HG03469 (cell line): ENCODE measurements around the gene VPS26B.

Experiments used
- ATAC-seq: cut with Tn5 transposase; IDR thresholded peaks from one replicate; pipeline ENCODE4 v1.9.1; 2021; ENCODE audit warnings: mild to moderate bottlenecking, moderate library complexity, moderate number of reproducible peaks; ENCODE audit not compliant: unreplicated experiment

The VPS26B gene

GRCh38 chr11:134231958-134232659 is 7.6 kb downstream of the VPS26B start:
- ATAC-seq = no peak

DNA sequence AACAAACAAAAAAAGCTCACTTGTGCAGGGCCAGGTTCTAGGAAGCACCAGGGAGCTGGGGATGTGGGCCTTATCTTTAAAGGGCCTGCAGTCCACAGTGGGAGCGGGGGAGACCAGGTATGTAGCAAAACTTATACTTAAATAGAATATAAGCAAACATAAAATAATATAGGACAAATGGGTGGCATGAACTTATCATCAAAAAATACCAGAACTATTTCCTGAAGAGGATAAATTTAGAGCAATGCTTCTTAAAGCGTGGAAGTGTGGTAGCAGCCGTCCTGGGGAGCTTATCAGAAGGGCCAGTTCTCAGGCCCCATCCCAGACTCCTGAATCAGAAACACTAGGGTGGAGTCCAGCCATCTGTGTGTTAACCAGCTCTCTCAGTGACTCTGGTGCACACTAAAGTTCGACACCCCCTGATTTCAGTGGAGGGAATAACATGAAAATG is 9.3 kb downstream of the VPS26B start:
- ATAC-seq = no peak

GRCh38 chr11:134235399-134235798 is 10.9 kb downstream of the VPS26B start:
- no peak for ATAC-seq

DNA sequence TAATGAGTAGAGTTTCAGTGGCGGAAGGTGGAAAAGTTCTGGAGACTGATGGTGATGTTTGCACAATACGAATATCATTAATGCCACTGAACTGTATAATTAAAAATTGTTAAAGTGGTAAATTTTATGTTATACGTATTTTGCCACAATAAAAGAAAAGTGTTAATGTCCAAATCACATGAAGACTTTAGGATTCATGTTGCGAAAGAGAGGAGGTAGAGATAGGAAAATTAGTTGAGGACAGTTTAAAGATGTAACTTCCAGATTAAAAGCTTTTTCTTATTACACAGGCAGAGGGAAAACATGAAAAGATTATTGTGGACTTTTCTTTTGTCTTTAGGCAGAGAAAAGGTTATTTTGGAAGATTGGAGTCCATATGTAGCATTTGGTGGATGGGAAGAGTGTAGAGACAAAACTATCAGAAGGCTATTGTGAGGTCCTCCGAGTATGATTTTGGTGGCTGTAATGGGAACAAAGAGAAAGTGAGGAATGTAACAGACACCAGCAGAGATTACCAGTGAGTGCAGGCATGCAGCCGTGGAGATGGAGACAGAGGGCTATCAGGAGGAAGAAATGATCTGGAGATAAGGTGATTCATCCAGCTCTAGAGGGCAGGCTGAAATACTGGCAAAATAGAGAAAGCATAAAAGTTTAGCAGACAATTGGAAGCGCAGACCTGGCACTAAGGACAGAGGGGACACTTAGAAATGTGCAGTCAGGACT is 12.5 kb downstream of the VPS26B start:
- ATAC-seq = no peak

GRCh38 chr11:134237557-134237922 is 13.1 kb downstream of the VPS26B start:
- no peak for ATAC-seq

DNA sequence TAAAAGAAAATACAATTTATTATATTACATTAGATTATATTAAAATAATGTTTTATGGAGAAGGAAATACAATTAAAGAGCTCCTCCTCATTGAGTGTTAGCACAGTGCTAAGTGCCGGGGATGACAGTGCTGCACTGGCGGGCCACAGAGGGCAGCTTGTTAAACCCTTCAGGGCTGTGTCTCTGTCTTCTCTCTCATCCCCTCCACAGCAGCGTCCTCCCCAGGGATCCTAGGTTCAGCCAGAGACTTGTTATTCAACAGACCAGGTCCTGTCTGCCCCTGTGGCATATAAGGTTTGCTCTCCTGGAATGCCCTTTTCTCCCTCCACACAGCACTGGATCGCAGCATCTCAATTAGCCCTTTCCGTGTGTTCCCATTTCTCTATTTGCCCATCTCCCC is 14.5 kb downstream of the VPS26B start:
- ATAC-seq = no peak

DNA sequence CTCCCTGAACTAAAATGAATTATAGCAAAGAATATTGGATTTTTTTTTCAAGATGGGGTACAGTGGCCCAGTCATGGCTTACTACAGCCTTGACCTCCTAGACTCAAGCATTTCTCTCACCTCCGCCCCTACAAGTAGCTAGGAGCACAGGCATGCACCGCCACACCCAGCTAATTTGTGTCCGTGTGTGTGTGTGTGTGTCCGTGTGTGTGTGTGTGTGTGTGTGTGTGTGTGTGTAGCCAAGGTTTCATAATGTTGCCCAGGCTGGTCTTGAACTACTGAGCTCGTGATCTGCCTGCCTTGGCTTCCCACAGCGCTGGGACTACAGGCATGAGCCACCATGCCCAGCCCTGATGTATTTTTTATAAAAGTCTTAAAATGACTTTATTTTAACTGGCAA is 16.1 kb downstream of the VPS26B start:
- no peak for ATAC-seq

DNA sequence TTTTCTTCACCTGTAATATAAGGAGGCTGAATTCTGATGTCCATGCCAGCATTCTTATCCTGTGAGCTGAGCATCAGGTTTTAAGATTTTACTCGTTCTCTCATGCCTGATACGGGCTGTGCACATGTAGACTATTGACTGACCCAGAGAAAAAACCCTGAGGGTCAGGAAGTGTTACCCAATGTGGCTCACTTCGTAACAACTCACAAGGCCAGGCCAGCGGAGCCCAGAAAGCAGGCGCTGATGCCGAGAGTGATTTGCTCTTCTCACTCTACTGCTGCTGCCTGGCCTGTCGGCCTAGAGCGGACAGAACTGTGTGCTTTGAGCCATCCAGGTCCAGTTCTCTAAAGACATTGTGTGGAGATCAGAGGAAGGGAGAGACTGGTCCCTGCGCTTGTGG is 17.9 kb downstream of the VPS26B start:
- no peak for ATAC-seq

- no peak for ATAC-seq
Observed at GRCh38 chr11:134243913-134244312, 19.4 kb downstream of the VPS26B start.

DNA sequence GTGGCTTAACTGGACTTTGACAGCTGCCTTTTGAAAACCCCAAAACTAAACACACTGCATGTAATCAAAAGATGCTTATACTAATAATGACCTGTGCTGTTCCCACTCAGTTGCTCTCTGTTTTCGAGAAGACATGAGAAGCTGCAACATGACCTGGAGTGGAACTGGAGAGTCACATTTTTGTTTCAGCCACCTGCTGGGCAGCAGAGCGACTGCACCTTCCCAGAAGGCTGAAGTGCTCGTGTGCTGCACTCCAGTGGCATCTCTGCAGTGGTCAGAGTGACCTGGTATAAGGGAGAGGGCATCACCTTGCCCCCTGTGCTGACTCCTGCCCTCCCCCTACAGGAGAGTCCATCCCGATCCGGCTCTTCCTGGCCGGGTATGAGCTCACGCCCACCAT is 20.1 kb downstream of the VPS26B start:
- ATAC-seq = peak; percentile 84

- no peak for ATAC-seq
Observed at GRCh38 chr11:134245434-134245833, 21.0 kb downstream of the VPS26B start.

DNA sequence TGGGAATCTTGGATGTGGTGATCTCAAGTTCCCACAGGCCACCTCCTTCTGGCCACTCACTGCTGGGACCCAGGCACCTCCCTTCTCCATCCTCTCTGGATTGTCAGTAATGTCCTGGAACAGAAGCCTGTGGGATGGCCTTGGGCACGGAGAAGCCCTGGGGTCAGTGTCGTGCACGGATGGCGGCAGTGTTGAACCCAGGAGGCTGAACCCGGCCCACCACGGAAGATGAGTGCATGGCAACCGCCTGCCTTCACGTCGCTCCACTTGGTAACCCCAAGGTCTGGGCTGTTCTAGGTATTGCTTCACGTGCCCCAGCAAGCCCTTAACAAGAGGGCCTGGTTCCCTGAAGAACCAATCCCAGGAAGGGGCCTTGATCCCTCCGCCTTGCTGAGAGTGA is 21.6 kb downstream of the VPS26B start:
- ATAC-seq = no peak

DNA sequence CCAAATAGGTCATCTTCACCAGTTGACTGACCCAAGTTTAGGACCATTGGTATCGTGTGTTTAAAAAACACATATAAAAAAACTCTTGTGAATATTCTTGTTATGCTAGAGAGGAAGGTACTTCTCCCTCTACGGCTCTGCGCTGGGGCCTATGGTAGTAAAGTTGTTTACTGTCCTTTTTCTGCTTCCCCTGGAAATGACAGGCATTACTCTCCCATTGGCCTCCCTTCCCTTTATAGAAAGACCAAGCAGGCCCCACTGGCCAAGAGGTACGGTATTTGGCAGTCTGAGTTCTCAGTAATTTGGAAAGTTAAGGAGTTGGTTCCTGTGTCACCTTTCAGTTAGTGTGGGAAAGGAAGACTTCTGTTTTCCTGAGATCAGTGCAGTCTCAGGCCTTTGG is 22.2 kb downstream of the VPS26B start:
- no peak for ATAC-seq

GRCh38 chr11:134248910-134249480 is 24.5 kb downstream of the VPS26B start:
- ATAC-seq = no peak

DNA sequence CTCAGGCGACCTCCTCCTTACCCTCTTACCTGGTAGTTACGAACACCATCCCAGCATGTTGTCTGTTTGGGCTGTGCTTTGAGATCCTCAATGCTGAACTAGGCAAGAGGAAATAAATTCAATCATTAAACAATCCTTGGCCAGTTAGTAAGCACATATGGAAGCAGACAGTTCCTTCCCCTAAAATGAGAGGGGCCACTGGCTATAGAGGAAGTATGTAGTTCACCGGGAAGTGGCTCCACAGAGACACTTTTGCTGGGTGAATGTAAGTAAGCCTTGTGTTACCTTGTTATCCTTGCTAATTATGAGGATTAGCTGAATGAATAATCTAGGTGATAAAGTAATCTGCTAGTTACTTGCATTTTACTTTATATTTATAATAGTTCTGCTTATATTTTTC is 25.8 kb downstream of the VPS26B start:
- no peak for ATAC-seq

- no peak for ATAC-seq
Observed at GRCh38 chr11:134250675-134251074, 26.2 kb downstream of the VPS26B start.

DNA sequence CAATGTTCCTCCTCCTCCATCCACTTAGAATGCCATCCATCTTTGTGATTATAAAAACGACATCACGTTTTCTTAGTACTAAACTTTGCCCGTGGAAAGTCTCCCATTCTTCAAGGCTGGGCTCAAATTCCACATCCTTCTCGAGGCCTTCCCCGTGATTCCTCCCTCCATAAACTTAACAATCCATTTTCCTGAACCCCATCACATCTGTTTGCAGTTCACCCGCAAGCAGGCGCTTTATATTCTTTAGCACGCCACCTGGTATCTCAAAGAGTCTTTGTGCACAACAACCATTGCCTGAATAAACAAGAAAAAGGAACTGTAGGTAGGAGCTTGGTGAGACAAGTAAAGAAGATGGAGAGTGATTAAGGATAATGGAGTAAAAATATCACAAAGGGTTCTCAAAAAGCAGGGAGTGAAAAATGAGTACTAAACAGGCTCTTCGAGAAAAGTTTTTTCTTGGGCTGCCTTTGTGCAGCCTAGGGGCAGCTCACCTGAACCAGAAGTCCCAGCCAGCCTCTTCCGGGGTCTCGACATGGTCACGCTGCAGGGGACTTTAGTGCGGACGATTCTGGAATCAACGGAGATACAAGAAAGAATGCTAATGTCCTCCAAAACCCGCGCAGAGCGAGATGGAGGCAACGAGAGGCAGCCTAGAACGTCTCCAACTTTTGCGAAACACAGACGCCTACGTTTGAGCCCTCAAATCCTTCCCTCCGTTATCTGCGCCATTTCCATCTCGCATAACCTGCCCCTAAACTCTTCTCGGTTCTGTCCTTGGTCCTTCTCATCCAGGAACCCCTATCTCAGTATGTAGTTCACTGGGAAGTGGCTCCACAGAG is 28.1 kb downstream of the VPS26B start:
- peak; percentile 12 for ATAC-seq

DNA sequence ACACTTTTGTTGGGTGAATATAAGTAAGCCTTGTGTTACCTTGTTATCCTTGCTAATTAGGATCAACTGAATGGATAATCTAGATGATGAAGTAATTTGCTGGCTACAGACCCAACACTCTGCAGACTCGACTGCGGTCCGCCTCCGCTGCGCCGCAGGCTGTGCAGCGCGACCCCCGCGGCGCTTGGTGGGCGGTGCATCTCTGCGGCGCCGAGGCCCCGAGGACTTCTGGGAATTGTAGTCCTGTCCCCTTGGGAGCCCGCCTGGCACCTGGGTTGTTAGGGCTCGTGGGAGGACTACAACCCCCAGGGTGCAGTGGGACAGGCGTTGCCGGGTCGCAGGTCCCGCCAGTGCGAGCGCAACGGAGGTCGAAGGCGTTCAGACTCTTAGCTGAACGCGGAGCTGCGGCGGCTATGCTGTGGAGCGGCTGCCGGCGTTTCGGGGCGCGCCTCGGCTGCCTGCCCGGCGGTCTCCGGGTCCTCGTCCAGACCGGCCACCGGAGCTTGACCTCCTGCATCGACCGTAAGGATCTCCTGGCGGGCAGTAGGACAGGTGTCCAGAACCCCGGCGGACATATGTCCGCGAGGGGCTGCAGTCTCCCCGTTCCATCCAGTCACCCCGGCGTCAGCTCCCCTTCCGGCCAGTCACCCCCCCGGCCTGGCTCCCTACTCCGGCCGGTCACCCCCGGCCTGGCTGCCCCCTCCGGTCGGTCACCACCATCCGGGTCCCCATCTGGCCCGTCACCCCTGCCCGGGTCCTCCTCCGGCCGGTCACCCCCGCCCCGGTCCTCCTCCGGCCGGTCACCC is 28.9 kb downstream of the VPS26B start, which contains the start of the genes ACAD8 and THYN1:
Gene ACAD8, plus strand, starts transcription at position 381 of the 806 bp plus-strand sequence. Its CDS starts 33 bp downstream, at position 414.
Gene THYN1, minus strand, starts transcription at position 165 of the 806 bp plus-strand sequence. CDS start 470 bp downstream, outside the sequence.
- peak; percentile 99 for ATAC-seq

GRCh38 chr11:134254433-134255183 is 30.1 kb downstream of the VPS26B start:
- no peak for ATAC-seq
